DMS79 (cell line): Measurements from ENCODE around the gene DNAL1.
A peak's percentile ranks its signal among the peaks of the same experiment; 100 is the strongest.
"Not testable (repeated sequence)": the region's sequence is repeated elsewhere in the genome, so short reads cannot be mapped to it uniquely, and the experiment has no call there.

ENCODE experiments used
- DNase-seq: peaks from one replicate; lab custom pipeline; 2025; lab: John Stamatoyannopoulos, UW

Gene DNAL1, protein sequence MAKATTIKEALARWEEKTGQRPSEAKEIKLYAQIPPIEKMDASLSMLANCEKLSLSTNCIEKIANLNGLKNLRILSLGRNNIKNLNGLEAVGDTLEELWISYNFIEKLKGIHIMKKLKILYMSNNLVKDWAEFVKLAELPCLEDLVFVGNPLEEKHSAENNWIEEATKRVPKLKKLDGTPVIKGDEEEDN

DNA sequence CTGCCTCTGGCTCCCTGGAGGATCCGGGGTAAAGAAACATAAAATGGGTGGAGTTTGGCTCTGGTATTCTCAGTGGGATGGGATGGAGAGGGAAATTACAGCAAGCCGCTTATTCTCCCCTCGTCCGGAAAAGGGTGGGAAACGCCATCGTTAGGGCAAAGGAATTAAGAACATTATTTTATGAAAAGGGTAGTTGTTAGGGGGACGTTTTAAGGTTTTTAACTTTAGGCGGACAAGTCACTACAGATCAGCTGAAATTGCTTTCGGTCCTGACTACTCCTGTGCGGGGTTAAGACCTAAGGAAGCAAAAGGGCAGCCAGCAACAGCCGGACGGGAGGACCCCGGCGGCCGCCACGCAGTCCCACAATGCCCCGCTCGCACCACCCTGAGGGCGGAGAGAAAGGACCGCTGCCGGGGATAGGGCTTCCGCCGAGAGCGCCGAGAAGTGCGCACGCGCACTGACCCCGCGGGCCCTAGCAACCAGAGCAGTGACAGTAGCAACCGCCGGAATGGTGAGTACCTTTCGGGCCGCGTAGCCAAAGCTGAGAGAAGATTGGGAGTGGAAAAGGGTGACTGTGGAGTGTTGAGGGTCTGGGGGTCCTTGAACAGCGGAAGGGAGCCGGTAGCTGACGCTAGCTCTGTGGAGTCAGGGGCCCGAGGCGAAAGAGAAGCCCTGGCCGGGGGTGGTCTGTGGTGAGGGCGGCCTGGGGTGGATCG is at the start of gene DNAL1:
DNAL1 (plus strand) TSS at position 456 of the 717 bp plus-strand sequence; CDS start at position 510, 54 bp downstream.
- DNase-seq, result peak; percentile 93

DNA sequence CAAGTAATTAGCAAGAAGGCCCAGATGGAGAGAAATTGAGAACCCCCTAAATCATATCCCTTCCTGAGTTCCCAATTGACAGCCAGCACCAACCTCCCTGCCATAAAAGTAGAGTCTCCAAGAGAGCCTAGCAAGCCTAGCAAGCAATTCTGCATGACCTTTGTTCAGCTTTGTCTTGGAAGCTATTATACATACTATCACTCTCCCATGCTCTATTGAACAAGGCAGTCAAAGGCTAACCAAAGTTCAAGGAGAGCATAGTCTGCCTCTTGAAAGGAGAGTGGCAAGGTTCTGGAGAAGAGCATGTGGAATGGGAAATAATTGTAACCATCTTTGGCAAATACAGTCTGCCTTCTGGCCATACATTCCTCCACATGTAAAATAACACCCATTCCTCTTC is 45.3 kb upstream of the DNAL1 start:
- no peak for DNase-seq

DNA sequence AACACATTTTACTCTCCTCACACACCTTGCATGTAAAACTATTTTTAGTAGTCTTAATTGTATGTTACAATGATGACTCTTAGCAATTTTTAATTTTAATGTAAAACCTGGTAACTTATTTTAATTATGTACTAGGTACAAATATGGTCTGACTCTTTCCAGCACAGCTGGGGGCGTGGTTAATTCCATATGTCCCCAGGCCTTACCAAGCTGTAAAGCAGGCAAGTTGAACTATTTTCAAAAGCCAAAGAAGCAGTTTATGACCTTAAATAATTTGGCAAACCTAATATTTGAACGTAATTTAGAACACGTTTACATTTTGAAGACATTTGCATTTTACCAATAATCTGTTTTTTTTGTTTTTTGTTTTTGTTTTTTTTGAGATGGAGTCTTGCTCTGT is 41.8 kb upstream of the DNAL1 start:
- DNase-seq, result no peak

DNA sequence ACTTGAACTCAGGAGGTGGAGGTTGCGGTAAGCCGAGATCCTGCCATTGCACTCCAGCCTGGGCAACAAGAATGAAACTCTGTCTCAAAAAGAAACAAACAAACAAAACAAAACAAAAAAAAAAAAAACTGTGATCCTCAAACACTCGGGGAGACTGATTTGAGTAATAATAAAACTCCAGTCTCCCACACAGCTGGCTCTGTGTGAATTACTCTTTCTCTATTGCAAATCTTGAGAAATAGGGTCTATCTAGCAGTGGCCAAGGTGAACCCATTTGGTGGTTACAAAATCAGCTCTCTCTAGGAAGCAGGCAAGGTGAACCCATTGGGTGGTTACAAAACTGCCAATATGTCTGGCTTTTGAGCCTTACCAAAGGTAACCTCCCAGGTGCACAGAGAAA is 38.5 kb upstream of the DNAL1 start:
- DNase-seq, result no peak

DNA sequence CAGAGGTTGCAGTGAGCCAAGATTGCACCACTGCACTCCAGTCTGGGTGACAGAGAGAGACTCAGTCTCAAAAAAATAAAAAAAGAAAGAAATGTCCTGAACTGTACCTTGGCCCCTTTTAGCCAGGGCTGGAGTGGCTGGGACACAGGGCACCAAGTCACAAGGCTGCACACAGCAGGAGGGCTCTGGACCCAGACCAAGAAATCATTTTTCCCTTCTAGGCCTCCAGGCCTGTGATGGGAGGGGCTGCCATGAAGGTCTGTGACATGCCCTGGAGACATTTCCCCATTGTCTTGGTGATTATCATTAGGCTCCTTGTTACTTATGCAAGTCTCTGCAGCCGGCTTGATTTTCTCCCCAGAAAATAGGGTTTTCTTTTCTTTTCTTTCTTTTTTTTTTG is 37.5 kb upstream of the DNAL1 start:
- no peak for DNase-seq

DNA sequence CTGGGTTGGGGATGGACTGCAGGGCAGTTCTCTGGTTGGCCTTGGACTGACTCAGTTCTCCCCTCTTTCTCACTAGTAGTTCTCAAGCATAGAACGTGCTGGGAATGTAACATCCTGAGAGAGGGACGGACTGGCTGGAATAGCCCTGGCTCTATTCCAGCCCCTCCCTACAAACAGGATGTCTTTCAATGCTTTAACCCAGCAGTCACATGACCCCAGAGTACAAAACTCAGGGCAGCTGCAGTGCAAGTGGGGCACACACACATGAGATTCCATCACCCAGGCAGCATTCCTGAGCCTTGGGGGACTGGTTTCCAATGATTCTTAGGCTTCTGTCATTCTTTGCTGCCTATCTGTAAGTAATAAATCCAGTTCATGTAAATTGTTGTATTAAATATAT is 34.1 kb upstream of the DNAL1 start:
- no peak for DNase-seq

DNA sequence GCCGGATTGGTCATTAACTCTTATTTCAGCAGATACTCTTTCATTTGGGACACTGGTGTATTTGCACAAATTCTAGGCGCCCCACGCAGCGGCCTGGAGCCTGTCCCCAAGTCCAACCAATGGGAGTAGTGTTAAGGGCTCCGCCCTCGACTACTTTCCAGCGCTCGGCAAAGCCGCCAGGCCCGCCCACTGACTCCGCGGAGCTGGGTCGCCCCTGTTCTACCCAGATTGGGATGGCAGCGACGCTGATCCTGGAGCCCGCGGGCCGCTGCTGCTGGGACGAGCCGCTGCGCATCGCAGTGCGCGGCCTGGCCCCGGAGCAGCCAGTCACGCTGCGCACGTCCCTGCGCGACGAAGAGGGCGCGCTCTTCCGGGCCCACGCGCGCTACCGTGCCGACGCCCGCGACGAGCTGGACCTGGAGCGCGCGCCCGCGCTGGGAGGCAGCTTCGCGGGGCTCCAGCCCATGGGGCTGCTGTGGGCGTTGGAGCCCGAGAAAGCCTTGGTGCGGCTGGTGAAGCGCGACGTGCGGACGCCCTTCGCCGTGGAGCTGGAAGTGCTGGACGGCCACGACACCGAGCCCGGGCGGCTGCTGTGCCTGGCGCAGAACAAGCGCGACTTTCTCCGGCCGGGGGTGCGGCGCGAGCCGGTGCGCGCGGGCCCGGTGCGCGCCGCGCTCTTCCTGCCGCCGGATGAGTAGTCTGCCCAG is 32.3 kb upstream of the DNAL1 start, which contains the start of gene ACOT6:
ACOT6 (plus strand) TSS at position 179 of the 707 bp plus-strand sequence; CDS start at position 234, 55 bp downstream.
- peak; percentile 53 for DNase-seq

DNA sequence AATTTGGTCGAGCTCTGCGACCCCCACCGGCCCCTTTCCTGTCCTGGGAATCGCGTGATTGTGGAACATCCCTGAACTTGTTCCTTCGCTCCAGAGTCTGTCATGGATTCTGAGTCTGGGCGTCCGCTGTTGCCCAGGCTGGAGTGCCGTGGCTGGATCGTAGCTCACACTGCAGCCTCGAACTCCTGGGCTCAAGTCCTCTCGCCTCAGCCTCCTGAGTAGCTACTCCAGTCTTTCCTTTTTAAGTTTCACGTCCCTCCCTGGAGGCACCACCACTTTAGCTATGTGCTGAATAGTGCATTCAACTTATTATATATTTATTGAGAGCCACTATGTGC is 31.8 kb upstream of the DNAL1 start:
- DNase-seq, result no peak

DNA sequence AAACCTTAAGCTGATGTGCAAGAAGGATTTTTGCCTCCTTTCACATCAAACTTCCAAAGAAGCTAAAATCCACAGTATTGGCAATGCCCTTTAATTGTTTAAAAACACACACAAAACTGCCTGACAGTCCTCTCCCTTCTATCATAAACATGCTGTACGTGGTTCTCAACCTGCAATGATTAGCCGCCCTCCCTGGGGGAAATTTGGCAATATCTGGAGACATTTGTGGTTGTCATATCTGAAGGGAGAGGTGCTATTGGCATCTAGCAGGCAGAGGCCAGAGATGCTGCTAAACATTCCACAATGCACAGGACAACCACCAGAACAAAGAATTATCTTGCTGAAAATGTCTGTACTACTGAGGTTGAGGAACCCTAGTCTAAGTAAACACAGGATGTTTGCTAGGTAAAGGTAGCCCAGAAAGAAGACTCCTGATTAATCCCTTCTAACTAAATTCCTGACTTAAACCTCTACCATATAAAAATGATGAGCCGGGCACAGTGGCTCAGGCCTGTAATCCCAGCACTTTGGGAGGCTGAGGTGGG is 31.3 kb upstream of the DNAL1 start:
- no peak for DNase-seq

DNA sequence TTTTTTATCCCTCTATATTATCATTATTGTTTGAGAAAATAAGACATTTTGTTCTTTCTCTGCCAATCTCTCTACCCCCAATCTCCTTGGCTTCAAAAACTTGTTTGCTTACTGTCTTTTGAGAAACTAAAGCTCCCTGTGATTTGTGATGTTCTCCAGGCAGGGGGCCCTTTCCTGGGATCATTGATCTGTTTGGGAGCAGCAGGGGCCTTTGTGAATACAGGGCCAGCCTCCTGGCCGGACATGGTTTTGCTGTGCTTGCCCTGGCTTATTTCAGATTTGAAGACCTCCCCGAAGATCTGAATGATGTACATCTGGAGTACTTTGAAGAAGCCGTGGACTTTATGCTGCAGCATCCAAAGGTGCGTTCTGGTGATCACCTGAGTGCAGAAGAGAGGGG is 28.0 kb upstream of the DNAL1 start:
- no peak for DNase-seq

DNA sequence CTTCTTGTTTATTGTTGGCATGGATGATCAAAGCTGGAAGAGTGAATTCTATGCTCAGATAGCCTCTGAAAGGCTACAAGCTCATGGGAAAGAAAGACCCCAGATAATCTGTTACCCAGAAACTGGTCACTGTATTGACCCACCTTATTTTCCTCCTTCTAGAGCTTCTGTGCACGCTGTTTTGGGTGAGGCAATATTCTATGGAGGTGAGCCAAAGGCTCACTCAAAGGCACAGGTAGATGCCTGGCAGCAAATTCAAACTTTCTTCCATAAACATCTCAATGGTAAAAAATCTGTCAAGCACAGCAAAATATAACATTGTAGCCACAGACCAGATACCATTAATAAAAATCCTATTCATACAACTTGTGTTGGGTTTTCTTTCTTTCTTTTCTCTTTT is 25.3 kb upstream of the DNAL1 start:
- no peak for DNase-seq

DNA sequence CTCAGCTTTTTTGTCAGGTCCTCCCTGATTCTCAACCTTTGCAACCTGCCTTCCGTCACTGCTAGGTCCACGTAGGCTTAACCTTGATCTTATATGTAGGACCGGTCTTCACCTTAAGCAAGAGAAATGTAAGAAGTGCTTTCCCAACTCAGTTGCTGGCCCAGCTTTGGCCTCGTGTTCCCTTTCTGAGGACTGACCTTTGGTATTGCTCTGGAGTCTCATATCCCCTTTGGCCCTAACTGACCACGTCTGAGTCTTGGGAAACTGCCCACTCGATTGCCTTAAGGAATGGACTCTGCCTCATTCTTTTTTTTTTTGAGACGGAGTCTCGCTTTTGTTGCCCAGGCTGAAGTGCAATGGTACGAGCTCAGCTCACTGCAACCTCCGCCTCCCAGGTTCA is 24.5 kb upstream of the DNAL1 start:
- no peak for DNase-seq

DNA sequence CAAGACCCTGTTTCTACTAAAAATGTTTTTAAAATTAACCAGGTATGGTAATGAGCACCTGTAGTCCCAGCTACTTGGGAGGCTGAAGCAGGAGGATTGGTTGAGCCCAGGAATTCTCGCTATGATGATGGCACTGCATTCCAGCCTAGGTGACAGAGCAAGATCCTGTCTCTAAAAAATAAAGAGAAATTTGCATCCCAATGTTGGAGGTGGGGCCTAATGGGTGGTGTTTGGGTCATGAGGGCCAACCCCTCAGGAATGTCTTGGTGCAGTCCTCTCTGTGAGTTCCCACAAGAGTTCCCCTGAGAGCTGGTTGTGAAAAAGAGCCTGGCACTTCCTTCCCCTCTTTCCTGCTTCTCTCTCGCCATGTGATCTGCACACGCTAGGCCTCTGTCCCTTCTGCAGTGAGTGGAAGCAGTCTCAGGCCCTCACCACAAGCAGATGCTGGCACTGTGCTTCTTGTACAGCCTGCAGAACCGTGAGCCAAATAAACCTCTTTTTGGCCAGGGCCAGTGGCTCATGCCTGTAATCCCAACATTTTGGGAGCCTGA is 21.2 kb upstream of the DNAL1 start:
- no peak for DNase-seq

DNA sequence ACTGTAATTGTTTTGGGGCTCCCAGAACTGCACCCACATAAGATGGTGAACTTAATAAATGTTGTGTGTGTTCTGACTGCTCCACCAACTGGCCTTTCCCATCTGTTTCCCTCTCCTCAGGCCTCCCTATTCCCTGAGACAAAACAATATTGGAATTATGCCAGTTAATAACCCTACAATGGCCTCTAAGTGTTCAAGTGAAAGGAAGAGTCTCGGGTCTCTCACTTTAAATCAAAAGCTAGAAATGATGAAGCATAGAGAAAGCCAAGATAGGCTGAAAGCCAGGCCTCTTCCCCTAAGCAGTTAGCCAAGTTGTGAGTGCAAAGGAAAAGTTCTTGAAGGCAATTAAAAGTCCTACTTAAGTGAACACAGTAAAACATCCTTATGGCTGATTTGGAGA is 19.1 kb upstream of the DNAL1 start:
- no peak for DNase-seq

DNA sequence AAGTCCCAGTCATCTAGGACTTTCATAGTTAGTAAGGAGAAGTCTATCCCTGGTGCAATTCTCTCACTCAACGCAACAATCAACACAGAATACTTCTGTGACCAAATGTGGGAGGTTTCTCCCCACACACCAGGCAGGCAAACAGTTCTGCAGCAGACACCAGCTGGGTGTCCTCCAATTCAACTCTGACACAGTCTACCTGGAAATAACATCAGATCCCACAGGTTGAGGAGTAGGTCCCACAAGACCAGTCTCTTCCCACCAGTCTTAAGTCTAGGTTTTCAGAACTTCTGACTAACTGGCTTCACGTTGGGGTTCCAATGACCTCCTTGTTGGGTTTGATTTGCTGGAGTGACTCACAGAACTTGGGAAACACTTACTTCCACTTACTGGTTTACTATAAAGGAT is 17.6 kb upstream of the DNAL1 start:
- DNase-seq, result no peak

DNA sequence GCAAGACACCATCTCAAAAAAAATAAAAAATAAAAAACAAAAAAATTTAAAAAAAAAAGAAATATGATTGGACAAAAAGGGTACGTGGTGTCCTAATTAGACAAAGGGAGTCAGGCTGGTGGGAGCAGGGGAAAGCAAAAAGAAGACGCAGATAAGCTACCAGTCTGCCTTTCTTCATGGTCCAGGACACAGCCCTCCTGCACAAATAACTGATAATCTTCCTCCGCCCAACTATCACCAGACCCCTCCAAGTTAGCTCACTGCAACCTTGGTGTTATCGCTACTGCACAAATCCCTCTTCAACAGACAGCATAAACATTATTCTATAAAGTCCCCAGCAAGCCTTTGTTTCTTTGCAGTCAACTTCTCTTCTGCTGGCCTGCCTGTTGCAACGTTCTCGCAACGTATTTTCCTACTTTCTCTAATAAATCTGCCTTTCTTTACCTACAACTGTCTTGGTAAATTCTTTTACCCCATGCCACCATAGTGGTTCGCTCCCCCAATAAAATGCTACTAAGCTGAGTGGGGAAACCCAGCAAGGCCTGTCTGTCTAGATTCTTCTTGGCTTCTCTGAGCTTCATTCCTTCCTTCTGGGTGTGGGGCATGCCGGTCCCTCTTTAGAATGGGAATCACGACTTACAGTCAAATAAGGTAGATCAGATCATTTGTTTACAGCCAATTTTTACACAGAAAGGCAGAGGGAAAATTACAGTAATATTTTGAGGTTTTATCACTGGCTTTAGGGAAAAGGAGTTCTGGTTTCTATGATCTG is 14.6 kb upstream of the DNAL1 start:
- DNase-seq, result no peak

DNA sequence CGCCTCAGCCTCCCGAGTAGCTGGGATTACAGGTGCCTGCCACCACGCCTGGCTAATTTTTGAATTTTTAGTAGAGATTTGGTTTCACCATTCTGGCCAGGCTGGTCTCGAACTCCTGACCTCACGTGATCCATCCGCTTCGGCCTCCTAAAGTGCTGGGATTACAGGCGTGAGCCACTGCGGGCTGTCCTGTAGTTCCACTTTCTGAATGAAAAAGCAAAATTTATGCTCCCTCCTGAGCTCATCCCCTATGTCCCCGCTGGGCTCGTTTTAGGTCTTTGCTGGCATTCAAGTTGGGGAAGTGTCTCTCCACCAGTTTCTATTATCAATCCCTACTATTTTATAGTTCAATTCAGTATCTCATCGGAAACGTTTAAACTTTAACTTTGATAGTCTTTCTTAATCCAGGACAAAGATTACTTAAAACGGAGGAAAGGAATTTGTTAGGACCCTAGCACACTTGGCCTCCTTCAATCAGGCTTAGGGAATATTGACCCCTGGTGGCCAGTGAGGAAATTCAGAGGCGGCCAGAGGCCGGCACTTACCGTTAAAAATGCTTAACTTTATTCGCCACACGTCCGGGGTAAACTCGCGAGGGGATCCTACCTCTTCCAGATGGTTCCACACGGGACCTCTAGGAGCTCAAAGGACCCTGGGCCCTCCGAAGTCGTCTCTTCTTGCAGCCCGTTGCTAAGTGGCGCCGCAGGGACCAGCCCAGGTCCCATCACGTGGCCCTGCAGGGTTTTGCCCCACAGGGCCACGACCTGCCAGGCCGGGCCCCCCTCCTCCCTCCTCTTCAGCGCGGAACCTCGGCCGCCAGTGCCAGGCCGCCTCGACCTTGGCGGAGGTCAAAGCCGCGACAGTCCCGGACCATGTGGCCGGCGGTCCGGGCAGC is 11.4 kb upstream of the DNAL1 start:
- DNase-seq, result peak; percentile 69

DNA sequence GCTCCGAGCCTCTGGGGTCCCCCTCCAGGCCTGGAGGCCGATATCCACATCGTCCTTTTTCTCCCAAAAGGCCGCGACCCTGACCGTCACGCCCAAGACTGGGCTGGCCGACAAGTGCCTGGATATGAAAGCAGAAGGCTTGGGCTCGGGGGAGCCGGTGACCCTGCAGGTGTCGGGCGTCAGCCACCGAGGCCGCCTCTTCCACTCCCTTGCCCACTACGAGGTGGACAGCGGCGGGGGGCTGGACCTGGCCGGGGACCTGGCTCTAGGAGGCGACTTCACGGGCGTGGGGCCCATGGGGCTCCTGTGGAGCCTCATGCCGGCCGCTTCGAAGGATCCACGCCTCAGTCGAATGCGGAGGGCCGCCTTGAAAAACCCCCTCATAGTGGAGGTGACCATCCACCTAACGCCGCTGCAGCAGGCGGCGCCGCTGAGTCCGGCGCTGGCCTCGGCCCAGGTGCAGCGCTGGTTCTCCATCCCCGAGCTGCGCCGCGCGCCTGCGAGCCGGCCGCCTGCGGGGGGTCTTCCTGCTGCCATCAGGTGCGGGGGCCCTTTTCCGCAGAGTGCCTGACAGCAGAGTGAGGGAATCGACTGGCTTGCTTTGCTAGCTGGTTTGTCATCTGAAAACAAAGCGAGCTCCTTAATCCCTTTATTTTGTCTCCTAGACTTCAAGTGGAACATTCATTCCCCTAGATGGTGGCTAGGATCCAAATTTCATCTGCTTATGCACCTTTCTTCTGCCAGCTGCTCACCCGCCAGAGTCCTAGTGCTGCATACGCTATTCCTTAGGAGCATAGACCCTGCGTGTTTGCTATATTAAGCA is 10.6 kb upstream of the DNAL1 start:
- peak; percentile 29 for DNase-seq

DNA sequence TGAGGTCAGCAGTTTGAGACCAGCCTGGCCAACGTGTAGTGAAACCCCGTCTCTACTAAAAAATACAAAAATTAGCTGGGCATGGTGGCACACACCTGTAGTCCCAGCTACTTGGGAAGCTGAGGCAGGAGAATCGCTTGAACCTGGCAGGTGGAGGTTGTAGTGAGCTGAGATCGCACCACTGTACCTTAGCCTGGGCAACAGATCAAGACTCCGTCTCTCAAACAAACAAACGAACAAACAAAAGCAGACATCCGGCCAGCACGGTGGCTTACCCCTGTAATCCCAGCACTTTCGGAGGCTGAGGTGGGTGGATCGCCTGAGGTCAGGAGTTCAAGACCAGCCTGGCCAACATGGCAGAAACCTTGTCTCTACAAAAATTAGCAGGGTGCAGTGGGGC is 8.4 kb upstream of the DNAL1 start:
- not testable (repeated sequence) for DNase-seq

DNA sequence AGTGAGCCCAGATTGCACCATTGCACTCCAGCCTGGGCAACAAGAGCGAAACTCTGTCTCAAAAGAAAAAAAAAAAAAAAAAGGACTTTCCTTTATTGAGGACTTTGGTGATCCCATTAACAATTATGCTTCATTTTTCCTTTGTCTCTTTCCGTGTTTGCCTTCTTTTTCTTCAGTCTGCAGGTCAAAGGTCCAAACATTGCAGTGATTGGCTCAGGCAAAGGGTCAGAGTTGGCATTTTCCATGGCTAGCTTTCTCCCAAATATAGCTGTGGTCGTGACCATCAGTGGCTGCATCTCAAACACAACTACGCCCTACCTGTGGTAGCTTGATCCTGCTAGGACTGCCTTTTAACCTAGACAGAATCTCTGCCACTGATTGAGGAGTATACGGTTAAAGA is 7.0 kb upstream of the DNAL1 start:
- no peak for DNase-seq
